ENCODE data around the gene PRR23B.

The PRR23B gene

GRCh38 chr3:138972941-138973340, 47.8 kb downstream of the PRR23B start:
- no peak for DNase-seq

GRCh38 chr3:138971766-138972320, 48.9 kb downstream of the PRR23B start:
- no peak for DNase-seq

Data from activated CD4-positive, alpha-beta T cell treated with anti-CD3 and anti-CD28 coated beads, Interleukin-2, amount 50 U/mL, for 1 hour (primary cell).